Neural cell (in vitro differentiated cells): Measurements from ENCODE around the gene RAB27A.
"Not testable (repeated sequence)": the region's sequence is repeated elsewhere in the genome, so short reads cannot be mapped to it uniquely, and the experiment has no call there.

Experiments
- EP300 ChIP-seq: fragments of 450-650 bp; conservative IDR thresholded peaks from 2 replicates; pipeline ENCODE4 v1.6.1; 2014; ENCODE audit warnings: antibody characterized with exemption, mild to moderate bottlenecking, moderate library complexity; ENCODE audit not compliant: poor library complexity, severe bottlenecking
- TF ChIP-seq, protein P1 (sequence below): fragments of 450-650 bp; IDR thresholded peaks from 2 replicates; pipeline ENCODE4 v1.5.1; 2014; ENCODE audit warnings: antibody characterized with exemption, mild to moderate bottlenecking, moderate library complexity; ENCODE audit not compliant: poor library complexity, severe bottlenecking
- TF ChIP-seq, protein P2 (sequence below): IDR thresholded peaks from 2 replicates; pipeline ENCODE4 v1.6.1; 2012; ENCODE audit warnings: borderline replicate concordance

DNA sequence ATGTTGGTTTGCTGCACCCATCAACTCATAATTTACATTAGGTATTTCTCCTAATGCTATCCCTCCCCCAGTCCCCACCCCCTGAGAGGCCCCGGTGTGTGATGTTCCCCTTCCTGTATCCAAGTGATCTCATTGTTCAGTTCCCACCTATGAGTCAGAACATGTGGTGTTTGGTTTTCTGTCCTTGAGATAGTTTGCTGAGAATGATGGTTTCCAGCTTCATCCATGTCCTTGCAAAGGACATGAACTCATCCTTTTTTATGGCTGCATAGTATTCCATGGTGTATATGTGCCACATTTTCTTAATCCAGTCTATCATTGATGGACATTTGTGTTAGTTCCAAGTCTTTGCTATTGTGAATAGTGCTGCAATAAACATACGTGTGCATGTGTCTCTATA lies 9.0 kb downstream of the RAB27A start:
- TF ChIP-seq, protein P1, sequence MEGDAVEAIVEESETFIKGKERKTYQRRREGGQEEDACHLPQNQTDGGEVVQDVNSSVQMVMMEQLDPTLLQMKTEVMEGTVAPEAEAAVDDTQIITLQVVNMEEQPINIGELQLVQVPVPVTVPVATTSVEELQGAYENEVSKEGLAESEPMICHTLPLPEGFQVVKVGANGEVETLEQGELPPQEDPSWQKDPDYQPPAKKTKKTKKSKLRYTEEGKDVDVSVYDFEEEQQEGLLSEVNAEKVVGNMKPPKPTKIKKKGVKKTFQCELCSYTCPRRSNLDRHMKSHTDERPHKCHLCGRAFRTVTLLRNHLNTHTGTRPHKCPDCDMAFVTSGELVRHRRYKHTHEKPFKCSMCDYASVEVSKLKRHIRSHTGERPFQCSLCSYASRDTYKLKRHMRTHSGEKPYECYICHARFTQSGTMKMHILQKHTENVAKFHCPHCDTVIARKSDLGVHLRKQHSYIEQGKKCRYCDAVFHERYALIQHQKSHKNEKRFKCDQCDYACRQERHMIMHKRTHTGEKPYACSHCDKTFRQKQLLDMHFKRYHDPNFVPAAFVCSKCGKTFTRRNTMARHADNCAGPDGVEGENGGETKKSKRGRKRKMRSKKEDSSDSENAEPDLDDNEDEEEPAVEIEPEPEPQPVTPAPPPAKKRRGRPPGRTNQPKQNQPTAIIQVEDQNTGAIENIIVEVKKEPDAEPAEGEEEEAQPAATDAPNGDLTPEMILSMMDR = not testable (repeated sequence)
- TF ChIP-seq, protein P2, sequence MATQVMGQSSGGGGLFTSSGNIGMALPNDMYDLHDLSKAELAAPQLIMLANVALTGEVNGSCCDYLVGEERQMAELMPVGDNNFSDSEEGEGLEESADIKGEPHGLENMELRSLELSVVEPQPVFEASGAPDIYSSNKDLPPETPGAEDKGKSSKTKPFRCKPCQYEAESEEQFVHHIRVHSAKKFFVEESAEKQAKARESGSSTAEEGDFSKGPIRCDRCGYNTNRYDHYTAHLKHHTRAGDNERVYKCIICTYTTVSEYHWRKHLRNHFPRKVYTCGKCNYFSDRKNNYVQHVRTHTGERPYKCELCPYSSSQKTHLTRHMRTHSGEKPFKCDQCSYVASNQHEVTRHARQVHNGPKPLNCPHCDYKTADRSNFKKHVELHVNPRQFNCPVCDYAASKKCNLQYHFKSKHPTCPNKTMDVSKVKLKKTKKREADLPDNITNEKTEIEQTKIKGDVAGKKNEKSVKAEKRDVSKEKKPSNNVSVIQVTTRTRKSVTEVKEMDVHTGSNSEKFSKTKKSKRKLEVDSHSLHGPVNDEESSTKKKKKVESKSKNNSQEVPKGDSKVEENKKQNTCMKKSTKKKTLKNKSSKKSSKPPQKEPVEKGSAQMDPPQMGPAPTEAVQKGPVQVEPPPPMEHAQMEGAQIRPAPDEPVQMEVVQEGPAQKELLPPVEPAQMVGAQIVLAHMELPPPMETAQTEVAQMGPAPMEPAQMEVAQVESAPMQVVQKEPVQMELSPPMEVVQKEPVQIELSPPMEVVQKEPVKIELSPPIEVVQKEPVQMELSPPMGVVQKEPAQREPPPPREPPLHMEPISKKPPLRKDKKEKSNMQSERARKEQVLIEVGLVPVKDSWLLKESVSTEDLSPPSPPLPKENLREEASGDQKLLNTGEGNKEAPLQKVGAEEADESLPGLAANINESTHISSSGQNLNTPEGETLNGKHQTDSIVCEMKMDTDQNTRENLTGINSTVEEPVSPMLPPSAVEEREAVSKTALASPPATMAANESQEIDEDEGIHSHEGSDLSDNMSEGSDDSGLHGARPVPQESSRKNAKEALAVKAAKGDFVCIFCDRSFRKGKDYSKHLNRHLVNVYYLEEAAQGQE = not testable (repeated sequence)
- not testable (repeated sequence) for TF ChIP-seq EP300
